Activated T-cell treated with anti-CD3 and anti-CD28 coated beads, Interleukin-2, amount 50 U/mL, for 24 hours (primary cell): ENCODE data around the gene ZBTB8A.

ENCODE experiments used
- DNase-seq: peaks from one replicate; pipeline ENCODE4 v3.0.0-alpha.2; 2020
- H3K27ac Mint-ChIP-seq: 2 replicates; pipeline ENCODE4 v1.8.0; 2020; ENCODE audit warnings: mild to moderate bottlenecking, mixed read lengths
- H3K27me3 Mint-ChIP-seq: 2 replicates; pipeline ENCODE4 v1.8.0; 2020; ENCODE audit warnings: mixed read lengths
- H3K36me3 Mint-ChIP-seq: 2 replicates; pipeline ENCODE4 v1.8.0; 2020; ENCODE audit warnings: low read depth, mixed read lengths
- H3K4me1 Mint-ChIP-seq: 2 replicates; pipeline ENCODE4 v1.8.0; 2020; ENCODE audit warnings: low read depth, mixed read lengths
- H3K4me3 Mint-ChIP-seq: 2 replicates; pipeline ENCODE4 v1.8.0; 2020; ENCODE audit warnings: mild to moderate bottlenecking, moderate library complexity, mixed read lengths
- H3K9me3 Mint-ChIP-seq: 2 replicates; pipeline ENCODE4 v1.8.0; 2020; ENCODE audit warnings: mixed read lengths

ZBTB8A gene

DNA sequence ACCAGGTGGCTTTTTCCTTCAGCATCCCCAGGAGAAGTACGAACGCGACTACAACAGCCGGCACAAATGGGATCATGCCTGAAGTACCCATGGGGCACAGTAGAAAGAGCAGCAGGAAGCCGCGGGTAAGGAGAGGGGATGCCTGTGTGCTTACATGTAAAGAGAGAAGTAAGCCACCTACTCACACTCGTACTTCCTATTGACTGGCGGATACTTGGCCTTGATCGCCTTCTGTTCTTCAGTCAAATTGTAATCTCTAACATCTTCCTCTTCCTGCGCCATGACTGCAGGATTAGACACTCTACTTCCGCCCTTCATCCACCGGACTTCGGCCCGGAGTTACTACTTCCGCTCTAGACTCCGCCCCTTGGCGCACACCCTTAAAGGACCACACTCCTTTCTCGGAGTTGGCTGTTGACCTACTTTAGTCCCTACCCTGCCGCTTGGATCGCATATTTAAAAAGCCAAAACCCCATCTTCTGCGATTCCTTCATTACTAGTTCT is 111.1 kb downstream of the ZBTB8A start, which contains the start of gene ZBTB8OS:
TSS of gene ZBTB8OS (minus strand) at position 303 of the 504 bp plus-strand sequence. CDS start at position 282, 21 bp downstream.
- Mint-ChIP-seq H3K9me3 (no peaks in the 10 kb centered on the region), H3K4me3 (peak within 1 kb of the TSS; percentile 98), H3K4me1 (peaks cover 61% of the 10 kb centered on the region), H3K27ac (peak within 1 kb of the TSS; percentile 100), H3K27me3 (no peaks in the 10 kb centered on the region), H3K36me3 (peaks cover 73% of the 10 kb centered on the region)
- DNase-seq: peak; percentile 83

- Mint-ChIP-seq H3K9me3 (no peaks in the 10 kb centered on the region), H3K4me1 (peaks cover 61% of the 10 kb centered on the region), H3K27ac (peak within 1 kb of the TSS; percentile 100), H3K4me3 (peak within 1 kb of the TSS; percentile 98), H3K36me3 (peaks cover 73% of the 10 kb centered on the region), H3K27me3 (no peaks in the 10 kb centered on the region)
- DNase-seq: peak; percentile 99
Observed at GRCh38 chr1:32650752-32651460, 111.7 kb downstream of the ZBTB8A start, which contains the start of gene RBBP4. TSS of gene RBBP4 (plus strand) at chr1:32651208. CDS start at chr1:32651307, 99 bp downstream.

GRCh38 chr1:32651461-32652073 is 112.3 kb downstream of the ZBTB8A start:
- no peak for DNase-seq
- Mint-ChIP-seq H3K9me3 (no peaks in the 10 kb centered on the region), H3K4me3 (peak overlapping the region; percentile 98), H3K4me1 (peaks cover 62% of the 10 kb centered on the region), H3K36me3 (peaks cover 79% of the 10 kb centered on the region), H3K27me3 (no peaks in the 10 kb centered on the region), H3K27ac (peak overlapping the region; percentile 100)

DNA sequence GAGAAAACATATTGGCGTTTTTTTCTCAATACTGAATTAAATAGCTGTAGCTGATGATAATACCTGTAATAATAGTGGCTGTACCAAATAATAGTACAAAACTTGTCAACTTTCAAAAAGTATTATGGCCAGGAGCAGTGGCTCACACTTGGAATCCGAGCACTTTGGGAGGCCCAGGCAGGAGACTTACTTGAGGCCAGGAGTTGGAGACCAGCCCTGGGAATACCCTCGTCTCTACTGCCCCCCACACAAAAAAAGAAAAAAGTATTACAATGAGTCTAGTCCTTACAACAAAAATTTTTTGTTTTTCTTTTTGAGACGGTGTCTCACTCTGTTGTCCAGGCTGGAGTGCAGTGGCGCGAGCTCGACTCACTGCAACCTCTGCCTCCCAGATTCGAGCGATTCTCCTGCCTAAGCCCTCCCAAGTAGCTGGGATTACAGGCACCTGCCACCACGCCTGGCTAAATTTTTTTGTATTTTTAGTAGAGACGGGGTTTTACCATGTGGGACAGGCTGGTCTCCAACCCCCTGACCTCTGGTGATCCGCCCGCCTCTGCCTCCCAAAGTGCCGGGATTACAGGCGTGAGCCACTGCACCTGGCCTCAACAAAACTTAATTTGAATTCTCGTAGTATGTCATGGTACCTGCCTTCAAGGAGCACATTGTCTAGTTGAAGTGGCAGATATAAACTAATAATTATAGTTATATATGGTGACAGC is 113.2 kb downstream of the ZBTB8A start:
- no peak for DNase-seq
- Mint-ChIP-seq H3K27ac (peak overlapping the region; percentile 100), H3K4me1 (peaks cover 64% of the 10 kb centered on the region), H3K9me3 (no peaks in the 10 kb centered on the region), H3K27me3 (no peaks in the 10 kb centered on the region), H3K4me3 (peak overlapping the region; percentile 98), H3K36me3 (peaks cover 84% of the 10 kb centered on the region)
